Measurements from ENCODE around the gene INPP4A.

- TF ChIP-seq EZH2 (IDR thresholded peaks at IDR 0.05; ENCODE audit: low read length) (no peak), CTCF (optimal IDR thresholded peaks at IDR 0.05 in 1 of 3, IDR thresholded peaks at IDR 0.05 in 1 of 3, conservative IDR thresholded peaks at IDR 0.05 in 1 of 3; ENCODE audit: extremely low read depth in 1 of 3, insufficient read depth in 2 of 3, low read length in 3 of 3) (no peak)
Measured at GRCh38 chr2:98524168-98524567, 79.5 kb downstream of the INPP4A start.
